IPS DF 4.7 (cell line): ENCODE data around the gene TRMT112.

Source experiments
- DNase-seq: peaks from one replicate; pipeline ENCODE4 v3.0.0-alpha.2; 2013; ENCODE audit warnings: low spot score; ENCODE audit errors: extremely low read depth

TRMT112 gene

DNA sequence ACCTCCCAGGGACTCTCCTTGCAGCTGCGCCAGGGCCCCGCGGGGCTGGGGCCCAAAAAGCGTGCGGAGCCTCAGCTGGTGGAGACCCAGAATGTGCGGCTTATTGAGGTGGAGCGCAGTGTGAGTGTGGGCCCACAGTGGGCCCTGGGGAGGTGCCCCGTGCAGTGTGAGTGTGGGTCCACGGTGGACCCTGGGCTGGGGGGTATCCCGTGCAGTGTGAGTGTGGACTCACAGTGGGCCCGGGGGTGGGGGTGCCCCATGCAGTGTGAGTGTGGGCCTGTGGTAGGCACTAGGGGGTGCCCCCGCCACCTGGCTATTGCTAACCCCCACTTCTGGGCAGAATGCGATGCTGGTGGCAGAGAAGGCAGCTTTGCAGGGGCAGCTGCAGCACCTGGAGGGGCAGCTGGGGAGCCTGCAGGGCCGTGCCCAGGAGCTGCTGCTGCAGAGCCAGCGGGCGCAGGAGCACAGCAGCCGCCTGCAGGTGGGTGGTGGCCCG is 33.8 kb upstream of the TRMT112 start:
- DNase-seq = no peak

GRCh38 chr11:64349404-64349803 is 32.0 kb upstream of the TRMT112 start:
- DNase-seq = no peak

GRCh38 chr11:64349025-64349387 is 31.6 kb upstream of the TRMT112 start:
- no peak for DNase-seq

DNA sequence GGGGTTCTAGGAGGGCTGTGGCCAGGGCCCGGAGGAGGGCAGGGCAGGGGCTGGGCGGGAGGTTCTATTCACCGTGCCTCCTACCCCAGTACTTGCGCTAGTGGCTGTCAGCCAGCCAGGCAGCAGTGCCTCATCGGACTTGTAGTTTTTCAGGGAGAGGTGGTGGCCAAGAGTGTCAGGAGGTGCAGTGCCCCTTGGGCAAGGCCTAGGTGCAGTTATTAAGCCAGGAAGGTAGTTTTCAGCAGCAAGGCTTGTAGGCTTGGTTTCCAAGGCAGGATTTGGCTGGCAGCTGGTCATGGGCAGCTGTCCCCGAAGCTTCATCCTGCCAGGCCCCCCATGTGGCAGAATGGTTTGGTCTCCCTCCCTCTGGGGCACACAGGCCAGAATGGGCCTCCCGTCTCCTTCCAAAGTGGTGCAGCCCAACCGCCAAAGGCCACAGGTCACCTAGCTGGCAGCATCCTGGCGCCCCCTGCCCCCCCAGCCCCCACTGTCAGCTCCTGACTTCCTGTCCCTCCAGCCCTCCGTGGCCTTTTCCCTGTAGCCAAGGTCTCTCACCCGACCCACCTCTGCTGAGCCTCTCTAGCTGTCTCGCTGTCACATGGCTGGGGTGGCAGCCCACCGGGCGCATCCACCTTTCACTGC is 31.1 kb upstream of the TRMT112 start:
- DNase-seq = no peak

- no peak for DNase-seq
Measured at GRCh38 chr11:64347193-64347867, 30.0 kb upstream of the TRMT112 start.

GRCh38 chr11:64344787-64345186 is 27.4 kb upstream of the TRMT112 start:
- DNase-seq = no peak

GRCh38 chr11:64343767-64344559 is 26.6 kb upstream of the TRMT112 start:
- no peak for DNase-seq

- no peak for DNase-seq
Measured at GRCh38 chr11:64342869-64343745, 25.7 kb upstream of the TRMT112 start.

DNA sequence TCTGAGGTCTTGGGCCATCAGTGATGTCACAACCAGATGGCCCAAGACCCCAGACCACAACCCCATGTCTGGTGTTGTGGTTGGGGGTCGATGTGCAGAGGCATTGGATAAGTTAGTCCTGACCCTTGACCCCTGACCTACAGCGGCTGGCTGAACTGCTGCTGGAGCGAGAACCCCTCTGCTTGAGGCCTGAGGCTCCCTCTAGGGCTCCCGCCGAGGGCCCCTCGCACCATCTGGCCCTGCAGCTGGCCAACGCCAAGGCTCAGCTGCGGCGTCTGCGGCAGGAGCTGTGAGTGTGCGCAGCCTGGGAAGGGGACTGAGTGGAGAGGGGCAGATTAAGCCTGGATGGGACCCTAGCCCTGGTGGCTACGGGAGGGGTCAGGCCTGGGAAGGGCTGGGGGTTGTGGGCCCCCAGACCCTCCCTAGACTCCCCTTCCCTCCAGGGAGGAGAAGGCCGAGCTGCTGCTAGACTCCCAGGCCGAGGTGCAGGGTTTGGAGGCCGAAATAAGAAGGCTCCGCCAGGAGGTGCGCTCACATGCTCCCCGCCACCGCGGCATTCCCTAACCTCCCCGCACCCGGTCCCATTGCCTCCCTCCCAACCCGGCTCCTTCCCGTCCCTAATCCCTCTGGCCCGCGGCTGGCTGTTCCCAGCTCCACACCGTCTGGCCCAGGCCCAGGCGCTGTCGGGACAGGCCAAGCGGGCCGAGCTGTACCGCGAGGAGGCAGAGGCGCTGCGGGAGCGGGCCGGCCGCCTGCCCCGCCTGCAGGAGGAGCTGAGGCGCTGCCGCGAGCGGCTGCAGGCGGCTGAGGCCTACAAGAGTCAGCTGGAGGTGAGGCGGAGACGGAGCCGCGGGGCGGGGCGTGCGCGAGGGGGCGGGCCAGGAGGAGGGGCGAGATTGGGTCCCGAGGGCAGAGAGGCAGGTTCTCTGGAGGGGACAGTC is 24.8 kb upstream of the TRMT112 start:
- DNase-seq = no peak

- DNase-seq = no peak
Measured at GRCh38 chr11:64341429-64341828, 24.1 kb upstream of the TRMT112 start.

DNA sequence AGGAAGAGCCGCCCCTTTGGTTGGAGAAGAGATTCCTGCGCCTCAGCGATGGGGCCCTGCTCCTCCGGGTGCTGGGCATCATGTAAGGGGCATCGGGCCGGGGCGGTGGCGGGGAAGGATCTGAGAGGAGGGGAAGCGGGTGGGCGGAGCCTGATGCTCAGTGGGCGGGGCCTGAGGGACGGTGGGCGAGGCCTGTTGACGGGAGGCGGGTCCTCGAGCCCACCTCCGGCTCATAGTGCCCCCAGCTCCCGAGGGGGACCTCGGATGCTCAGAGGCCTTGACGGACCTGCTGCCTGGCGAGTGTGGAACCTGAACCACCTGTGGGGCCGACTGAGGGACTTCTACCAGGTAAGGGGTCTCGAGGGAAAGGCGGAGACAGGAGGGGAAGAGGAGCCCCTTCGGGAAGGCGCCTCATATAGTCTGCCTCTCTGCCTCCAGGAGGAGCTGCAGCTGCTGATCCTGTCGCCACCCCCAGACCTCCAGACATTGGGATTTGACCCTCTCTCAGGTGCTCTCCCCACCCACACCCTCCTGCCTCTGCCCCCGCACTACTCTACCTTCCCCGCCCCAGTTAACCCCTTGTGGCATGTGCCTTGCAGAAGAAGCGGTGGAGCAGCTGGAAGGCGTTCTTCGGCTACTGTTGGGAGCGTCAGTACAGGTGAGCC is 23.4 kb upstream of the TRMT112 start:
- DNase-seq = no peak

DNA sequence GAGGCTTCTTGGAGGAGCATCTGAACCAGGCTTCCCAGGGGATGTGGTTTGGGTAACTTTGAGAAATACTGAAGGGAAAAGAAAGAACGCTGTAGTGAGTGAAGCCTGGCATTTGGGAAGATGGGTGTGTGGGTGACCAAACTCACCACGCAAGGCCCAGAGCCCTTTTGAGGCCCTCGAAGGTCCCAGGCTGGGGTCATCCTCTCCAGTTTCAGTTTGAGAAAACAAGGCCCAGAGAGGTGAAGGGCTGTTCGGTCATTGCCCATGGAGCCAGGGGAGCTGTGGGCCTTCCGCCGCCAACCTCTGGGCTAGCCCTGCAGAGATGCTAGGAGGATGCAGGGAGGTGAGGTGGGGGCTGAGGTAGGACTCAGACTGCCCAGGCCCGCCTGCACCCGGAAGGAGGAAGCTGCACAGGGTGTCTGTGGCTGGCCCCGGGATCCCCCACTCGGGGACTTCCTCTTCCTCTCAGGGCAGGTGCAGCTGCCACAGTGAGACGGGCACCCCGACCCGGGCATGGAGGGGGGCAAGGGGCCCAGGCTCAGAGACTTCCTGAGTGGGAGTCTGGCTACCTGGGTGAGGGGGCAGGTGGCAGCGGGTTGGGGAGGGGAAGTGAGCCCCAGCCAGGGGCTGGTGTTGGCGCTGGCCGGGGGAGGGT is 22.5 kb upstream of the TRMT112 start, which contains the start of gene CCDC88B:
Gene CCDC88B, plus strand, starts transcription at position 451 of the 655 bp plus-strand sequence. Its CDS starts 63 bp downstream, at position 514.
- DNase-seq = no peak

- no peak for DNase-seq
Measured at GRCh38 chr11:64339286-64339685, 21.9 kb upstream of the TRMT112 start.

GRCh38 chr11:64338716-64339115 is 21.4 kb upstream of the TRMT112 start:
- no peak for DNase-seq

GRCh38 chr11:64337538-64338249 is 20.3 kb upstream of the TRMT112 start:
- DNase-seq = no peak

- DNase-seq = no peak
Measured at GRCh38 chr11:64334764-64335735, 17.7 kb upstream of the TRMT112 start.

DNA sequence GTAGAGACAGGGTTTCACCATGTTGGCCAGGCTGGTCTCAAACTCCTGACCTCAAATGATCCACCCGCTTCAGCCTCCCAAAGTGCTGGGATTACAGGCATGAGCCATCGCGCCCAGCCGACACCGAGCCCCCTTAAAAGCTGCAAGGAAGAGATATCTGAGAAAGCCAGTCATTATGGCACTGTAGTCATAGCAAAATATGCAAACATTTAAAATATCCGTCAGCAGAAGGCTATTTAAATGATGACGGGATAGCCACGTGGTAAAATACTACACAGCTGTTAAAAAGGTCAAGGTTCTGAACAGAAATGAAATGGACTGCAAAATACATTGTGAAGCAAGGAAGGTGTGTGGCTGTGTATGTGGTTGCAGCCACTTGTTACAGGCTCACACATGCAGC is 16.2 kb upstream of the TRMT112 start:
- no peak for DNase-seq
